Mammary epithelial cell (primary cell): ENCODE measurements around the gene SIMC1.

Source experiments
- CTCF ChIP-seq, 2 donors: IDR thresholded peaks in 1 of 2; conservative IDR thresholded peaks in 1 of 2; 2 replicates each; pipeline ENCODE4 v1.5.1; 2011 to 2012; ENCODE audit warnings: inconsistent platforms in 2 of 2, low read length in 2 of 2, mild to moderate bottlenecking in 2 of 2, control low read depth in 1 of 2, low read depth in 1 of 2; ENCODE audit not compliant: insufficient read depth in 1 of 2; ENCODE audit errors: extremely low read depth in 1 of 2
- EZH2 ChIP-seq: IDR thresholded peaks from 2 replicates; pipeline ENCODE4 v1.6.1; 2012; ENCODE audit warnings: low read length, inconsistent platforms, borderline replicate concordance

GRCh38 chr5:176384366-176384930, 146.2 kb downstream of the SIMC1 start:
- no peak for TF ChIP-seq CTCF (conservative IDR thresholded peaks at IDR 0.05 in 1 of 2, IDR thresholded peaks at IDR 0.05 in 1 of 2; ENCODE audit: extremely low read depth in 1 of 2, insufficient read depth in 1 of 2, low read depth in 1 of 2, low read length in 2 of 2)
- no peak for TF ChIP-seq EZH2
